Iris pigment epithelial cell (primary cell): ENCODE data around the gene ZNF511.

ENCODE experiments used
- DNase-seq: peaks from one replicate; pipeline ENCODE4 v3.0.0-alpha.2; 2011; ENCODE audit warnings: low read depth

The ZNF511 gene

DNA sequence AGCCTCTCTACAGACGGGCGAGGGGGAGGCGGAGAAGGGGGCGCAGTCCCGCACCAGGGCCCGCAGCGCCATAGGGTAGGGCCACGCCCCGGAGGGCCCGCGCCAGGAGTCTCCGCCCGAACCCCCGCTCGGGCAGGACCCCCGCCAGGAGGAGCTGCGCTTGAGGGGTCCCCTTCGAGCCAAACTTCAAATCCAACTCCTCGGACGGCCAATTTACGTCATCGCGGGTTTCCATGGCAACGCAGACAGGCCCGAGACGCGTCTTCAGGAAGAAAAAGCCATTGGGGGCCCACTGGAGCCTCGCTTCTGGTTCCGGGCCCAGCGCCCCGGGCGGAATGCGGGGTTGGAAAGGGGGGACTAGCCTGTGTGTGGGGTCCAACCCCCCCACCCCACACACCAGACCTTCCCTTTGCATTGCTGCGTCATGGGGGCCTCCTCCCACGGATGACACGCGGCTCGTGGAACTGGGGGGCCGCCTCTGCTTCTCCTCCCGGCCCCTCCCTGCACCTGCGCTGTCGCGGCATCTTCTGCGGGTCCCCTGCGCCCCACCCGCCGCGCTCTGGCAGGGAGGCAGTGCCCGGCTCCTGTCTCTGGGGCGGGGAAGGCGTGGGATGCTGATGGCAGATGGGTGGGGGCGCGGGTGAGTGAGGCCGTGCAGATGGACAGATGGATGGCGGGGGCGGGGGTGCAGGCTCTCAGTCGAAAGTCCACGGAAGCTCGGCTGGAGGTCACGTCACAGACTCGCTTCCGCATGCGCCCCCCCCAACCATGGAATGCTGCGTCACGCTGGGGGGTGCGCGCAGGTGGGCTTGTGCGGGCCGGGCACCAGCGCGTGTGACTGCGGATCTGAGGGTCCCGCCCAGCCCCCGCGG is 26.8 kb downstream of the ZNF511 start:
- peak; percentile 69 for DNase-seq

DNA sequence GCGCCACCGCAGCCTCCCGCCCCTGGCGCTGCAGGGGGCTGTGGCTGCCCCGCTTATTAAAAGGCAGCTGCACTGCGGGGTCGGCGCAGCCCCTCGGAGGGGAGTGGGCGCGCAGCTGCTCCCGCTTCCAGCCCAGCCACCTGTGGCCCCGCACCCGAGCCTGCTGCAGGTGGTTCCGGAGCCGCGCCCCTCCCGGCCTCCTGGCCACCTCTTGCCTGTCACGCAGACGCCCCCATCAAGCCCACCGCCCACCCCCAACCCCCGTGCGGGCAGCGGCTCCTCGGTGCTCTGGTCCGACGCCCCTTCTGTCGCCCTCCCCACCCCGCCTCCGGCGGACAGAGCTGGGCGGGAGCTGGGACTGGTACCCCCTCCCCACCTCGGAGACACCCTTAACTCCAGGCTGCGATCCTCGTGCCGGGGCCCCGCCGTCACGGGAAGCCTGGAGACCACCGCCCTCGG is 27.4 kb downstream of the ZNF511 start:
- no peak for DNase-seq

DNA sequence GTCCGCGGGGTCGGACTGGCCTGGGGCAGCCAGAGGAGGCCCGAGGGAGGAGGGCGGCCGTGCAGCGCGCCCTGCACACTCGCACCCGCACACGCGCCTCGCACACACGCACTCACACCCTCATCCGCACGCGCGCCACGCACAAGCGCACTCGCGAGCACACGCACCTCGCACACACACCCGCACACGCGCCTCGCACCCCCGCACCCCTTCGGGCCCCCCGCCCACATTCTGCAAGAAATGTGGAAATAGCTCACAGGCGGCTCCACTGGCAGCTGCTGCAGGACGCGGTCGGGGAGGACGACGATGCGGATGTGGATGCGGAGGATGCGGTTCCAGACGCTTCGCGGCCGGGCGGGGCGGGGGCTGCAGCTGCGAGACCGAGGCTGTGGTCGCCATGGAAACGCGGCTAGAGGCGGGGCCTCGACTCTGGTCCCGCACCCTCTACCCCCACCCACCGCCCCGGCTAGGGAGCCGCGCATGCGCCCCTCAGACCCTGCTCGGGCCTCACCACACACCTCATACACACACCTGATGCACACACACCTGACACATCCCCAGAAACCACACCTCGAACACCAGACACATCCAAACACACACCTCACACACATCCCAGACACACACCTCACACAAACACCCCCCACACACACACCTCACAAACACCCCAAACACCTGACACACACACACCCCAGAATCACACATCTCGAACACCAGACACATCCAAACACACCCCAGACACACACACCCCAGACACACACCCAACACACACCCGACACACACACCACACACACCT is 28.1 kb downstream of the ZNF511 start, which contains the start of gene CALY:
CALY (minus strand) TSS at position 320 of the 793 bp plus-strand sequence. CDS start 7,907 bp downstream, outside the sequence.
- no peak for DNase-seq

DNA sequence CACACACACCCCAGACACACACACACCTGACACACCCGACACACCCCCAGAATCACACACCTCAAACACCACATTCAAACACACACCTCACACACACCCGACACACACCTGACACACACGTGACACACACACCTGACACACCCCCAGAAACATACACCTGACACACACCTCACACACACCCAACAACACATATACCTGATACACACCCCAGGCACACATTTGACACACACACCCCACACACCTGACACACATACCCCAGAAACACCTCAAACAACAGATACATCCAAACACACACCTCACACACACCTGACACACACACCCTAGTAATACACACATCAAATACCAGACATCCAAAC is 28.6 kb downstream of the ZNF511 start:
- DNase-seq: no peak

DNA sequence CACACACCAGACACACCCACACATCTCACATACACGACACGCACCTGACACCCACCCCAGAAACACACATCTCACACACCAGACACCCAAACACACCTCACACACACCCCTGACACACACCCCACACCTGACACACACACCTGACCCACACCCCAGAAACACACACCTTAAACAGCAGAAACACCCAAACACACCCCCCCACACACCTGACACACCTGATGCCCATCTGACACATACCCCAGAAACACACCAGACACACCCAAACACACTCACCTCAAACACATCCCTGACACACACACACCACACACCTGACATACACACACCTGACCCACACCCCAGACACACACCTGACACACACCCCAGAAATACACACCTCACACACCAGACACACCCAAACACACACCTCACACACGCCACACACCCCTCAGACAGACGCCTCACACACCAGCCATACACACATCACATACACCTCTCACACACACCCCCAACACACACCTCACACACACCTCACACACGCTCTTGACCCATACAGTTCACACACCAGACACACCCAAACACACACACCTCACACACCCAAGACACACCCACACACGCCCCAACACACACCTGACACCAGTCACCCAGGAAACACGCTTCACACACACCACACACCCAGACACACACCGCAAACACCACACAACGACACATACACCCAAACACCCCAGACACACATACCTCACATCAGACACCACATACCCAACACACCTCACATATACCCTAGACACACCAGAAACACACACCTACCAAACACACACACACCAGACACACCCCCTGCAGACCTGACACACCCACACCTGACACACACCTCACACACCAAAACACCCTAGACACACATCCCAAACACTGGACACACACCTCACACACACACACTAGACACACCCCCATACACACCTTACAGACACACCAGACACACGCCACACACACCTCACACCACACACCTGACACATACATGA is 29.7 kb downstream of the ZNF511 start:
- DNase-seq: no peak

DNA sequence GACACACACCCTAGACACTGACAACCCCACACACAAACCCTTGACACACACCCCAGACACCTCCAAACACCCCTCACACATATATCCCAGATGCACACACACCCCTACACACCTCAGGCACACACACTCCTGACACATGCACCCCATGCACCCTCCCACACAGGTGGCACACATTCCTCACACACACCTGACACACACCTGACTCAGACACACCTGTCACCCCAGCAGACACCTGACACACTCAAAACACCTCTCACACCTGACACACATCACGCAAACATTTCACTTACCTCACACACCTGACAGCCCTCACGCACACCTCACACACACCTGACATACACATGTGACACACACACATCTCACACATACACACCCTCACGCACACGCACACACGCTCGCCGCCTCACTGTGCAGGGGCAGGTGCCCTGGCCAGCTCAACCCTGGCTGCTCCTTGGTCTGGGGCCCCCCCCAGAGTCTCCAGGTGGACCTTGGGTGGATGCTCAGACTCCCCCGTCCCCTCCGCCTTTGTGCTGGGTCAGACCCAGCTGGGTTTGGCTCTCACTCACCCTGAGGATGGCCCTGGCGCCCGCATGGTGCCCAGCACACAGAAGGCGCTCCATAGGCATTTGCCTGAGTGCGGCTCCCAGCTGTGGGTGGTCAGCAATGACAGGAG is 31.1 kb downstream of the ZNF511 start:
- DNase-seq: no peak

DNA sequence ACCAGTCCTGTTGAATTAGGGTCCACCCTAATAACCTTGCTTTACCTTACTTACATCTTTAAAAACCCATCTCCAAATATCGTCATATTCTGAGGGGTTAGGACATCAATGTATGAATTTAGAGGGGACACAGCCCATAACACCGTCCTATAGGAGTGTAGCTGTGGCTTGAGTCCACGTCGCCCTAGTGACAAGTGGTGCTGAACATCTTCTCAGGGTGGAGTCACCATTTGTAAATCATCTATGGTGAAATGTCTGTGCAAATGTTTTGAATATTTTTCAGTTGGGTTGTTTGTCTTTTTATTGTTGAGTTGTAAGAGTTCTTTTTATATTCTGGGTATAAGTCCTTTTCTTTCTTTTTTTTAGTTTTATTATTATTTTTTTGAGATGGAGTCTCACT is 33.3 kb downstream of the ZNF511 start:
- DNase-seq: no peak

DNA sequence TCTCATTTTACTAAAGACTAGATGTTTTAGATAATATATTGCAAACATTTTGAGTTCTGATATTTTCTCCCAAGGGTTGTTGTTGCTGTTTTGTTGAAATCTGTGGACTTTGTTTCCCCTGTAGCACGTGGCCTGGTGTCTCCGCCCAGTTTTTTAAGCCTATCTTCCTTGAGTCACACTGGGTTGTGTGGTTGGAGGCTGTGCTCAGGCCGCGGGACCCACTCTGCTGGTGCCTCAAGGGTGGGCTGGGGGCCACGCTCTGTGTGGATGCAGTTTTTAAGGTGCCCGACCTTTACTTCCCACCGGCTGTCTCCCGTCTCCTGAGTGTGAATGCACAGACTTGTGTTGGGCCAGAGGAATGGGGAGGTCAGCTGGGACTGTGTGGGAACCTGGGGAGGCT is 34.2 kb downstream of the ZNF511 start:
- DNase-seq: no peak

DNA sequence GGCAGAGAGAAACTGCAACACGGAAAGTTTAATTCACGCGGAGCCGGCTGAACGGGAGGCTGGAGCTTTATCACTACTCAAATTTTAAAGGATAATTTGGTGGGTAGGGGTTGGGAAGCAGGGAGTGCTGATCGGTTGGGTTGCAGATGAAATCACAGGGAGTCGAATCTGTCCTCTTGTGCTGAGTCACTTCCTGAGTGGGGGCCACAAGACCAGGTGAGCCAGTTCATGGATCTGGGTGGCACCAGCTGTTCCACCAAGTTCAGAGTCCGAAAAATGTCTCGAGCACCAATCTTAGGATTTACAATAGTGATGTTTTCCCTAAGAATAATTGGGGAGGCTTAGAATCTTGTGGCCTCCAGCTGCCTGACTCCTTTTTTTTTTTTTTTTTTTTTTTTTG is 34.8 kb downstream of the ZNF511 start:
- no peak for DNase-seq

DNA sequence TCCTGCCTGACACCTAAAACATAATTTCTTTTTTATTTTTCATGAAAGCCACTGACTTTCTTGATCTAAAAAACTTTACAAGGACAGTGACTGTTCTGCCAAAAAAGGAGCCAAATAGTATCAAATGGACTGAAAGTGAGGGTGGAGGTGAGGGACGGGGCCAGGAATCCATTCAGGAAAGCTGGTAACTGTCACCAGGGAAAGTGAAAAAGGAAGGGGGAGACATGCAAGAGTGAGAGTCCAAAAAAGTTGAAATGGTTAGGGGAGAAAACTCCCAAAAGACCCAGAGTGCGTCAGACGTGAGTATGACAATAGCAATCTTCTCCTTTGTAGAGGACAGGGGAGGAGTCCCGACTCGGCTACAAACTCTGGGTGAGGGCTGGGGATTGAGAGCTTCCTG is 35.5 kb downstream of the ZNF511 start:
- no peak for DNase-seq

DNA sequence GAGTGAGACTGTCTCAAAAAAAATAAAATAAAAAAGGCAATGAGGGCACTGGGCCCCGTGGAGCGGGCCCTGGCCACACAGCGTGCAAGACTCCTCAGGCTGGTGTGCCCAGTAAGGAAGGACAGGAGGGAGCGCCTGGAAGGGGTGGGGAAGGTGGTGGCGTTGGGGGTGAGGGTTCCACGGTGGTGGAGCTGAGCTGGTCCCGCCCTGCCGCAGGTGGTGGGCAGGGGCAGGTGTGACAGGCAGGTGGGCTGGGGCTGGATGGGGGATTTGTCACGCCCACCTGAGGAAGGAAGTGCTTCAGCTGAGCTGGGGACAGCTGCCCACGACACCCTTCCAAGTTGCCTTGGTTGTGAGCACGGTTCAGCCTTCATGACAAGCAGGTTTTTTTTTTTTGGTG is 37.7 kb downstream of the ZNF511 start:
- no peak for DNase-seq

DNA sequence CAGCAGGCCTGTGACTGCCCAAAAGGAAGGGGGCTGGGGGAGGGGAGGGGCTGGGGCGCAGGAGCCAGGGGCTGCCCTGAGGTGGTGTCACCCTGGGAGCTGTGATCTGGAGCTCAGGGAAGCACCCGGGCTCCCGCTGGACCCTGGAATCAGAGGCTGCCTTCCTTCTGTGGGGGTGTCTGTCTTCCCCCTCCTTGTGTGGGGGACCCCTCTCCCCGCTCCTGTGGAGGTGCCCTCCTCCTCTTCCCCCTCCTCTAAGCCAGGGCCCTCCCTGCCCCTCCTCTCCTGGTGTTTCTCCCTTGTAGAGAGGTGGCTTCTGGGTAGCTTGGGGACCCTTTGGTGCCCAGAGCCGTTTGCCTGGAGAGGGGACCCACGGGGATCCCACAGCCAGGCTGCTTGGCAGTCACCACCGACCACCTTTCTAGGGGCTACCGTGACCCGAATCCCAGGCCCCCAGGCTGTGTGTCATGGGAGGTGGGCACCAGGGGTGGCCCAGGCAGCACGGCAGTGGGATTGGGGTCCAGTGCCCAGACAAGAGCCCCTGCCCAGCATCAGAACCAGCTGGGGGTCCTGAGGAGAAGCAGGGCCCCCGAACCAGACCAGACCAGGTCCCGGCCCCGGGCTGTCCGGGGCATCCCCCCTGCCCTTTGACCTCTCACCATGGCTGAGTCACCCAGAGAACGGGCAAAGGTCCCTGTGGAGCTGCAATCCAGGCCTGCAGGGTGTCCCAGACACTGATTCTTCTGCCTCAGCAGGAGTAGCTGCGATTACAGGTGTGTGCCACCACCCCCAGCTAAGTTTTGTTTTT is 39.2 kb downstream of the ZNF511 start:
- no peak for DNase-seq

DNA sequence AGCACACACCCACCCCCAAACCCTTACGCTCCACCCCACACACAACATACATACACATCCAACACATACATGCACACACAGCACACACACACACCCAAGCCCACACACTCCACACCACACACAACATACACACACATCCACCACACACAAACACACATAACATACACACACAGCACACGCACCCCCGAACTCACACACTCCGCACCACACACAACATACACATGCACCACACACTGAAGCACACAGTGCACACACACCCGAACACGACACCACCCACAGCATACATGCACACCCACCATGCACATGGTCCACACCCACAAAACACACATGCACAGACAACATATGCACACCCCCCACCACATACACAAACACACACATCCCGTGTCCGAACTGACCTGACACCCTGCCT is 40.5 kb downstream of the ZNF511 start:
- no peak for DNase-seq

DNA sequence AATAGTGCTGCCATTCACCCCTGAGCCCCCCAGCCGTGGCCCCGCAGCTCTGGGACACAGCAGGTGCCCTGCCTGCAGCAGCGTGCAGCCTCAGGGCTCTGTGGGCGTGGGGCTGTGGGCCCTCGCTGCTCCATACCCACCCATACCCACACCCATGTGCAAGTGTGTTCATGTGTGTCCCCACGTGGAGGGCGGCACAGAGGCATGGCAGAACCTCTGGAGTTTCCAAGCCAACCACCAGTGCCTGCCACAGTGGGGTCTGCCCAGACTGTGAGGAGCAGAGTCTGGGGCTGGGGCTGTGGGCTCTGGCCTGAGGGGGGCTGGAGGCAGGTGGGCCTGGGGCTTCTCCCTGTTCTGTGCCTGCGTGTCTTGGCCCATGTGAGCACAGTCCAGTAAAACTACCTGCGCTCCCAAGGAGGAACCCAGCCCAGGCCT is 40.9 kb downstream of the ZNF511 start:
- no peak for DNase-seq

DNA sequence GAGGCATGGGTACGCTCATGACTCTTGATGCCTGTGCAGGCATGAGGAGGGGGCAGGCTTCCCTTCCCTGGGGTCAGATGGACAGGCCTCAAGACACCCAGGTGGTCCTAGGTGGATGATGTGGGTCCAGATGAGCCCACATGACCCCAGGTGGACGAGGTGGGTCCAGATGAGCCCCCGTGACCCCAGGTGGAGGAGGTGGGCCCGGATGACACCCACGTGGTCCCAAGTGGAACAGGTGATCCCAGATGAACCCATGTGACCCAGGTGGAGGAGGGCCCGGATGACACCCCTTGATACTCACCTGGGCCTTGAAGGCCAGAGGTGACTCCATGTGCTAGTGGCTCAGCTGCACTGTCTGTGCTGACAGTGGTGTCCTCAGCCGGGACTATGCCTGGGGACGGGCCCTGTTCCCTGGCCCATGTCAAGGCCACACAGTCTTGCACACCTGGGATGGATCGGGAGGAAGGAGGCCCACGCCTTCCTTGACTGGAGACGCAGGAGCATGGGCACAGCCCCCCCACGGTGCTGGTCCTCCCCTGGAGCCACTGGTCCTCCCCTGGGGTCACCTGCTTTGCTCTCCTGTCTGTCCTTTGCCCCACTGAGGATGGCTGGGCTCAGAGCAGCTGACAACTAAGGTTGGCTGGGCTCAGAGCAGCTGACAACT is 41.7 kb downstream of the ZNF511 start:
- DNase-seq: no peak

DNA sequence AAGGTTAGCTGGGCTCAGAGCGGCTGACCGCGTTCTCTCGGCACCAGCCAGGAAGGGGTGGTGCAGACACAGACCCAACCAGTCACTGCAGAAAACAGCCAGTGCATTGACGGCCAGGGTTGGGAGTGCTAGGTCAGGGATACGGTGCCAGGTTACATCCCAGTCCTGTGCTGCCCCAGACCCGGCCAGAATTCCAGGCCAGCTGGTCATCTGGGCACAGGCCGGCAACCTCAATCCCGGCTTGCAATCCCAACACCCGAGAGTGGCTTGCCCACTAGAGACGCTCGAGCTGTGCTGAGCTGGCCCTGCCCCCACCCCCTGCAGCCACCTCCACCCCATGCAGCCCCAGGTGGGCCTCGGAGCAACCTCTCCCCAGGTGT is 42.2 kb downstream of the ZNF511 start:
- no peak for DNase-seq

DNA sequence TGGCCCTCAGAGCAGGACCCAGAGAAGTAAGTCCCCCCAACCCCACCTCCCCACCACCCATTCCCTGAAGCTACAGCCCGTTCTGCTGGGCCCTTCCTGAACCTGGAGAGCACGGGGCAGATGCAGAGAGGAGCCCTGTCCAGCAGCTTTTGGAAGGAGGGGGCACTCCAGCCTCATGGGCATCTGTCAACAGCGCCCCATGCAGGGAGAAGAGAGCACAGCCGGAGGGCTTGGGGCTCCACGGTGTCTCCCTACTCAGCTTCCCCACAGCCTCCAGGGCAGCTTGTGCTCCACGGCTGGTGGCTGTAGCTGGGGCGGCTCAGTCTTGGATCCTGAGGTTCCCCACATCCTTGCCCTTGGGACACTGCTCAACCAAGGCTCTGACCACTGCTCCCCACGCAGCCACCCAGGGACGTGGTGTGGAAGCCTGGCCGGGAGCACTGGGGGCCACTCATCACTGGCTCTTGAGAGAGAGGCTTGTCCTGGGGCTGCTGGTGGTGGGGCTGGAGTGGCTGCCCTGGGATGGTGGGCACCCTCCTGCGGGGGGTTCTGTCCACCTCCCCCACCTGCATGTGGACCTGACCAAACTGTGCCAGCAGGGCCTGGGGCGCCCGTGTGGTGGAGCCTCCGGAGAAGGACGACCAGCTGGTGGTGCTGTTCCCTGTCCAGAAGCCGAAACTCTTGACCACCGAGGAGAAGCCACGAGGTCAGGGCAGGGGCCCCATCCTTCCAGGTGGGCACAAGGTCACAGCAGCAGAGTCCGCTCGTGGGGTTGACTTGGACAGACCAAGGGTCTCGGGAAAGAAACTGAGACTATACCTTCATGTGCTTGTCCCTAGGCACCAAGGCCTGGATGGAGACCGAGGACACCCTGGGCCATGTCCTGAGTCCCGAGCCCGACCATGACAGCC is 42.9 kb downstream of the ZNF511 start:
- DNase-seq: no peak

DNA sequence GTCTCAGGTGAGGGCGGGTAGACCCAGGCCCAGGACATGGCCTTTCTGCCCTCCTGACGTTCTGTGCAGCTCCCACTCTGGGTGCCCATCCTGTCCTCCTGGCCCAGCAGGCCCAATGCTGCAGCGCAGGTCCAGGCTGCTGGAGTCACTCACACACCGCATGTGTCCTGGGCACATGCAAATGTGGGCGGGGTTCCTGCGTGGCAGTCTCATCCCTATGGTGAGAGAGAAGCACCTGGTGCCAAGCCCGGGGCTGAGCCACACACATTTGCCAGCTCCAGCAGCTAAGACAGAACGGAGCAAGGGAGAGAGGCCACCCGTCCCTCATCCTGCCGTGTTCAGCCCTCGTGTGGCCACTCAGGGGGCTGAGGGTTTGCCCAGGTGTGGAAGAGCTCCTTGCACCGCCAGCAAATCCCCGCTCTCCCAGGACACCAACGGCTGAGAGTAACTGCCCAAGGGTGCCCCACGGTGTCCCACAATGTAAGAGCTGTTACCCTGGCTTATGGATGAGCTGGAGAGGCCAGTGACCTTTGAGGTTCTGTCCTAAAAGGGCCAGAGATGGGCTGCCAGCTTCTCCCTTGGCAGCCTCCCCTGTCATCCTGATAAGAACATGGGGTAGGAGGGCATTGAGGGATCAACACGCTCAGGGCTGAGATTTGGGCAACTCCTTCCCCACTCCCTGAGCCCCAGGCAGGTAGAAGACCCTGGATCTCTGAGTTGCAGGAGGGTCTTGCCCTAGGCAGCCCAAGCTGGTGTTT is 44.7 kb downstream of the ZNF511 start:
- no peak for DNase-seq
